Left kidney (tissue), 2 donors: ENCODE measurements around the gene TRIM14. TPM values are rescaled to one million over a fixed set of nuclear protein-coding genes. Genes with fewer than 3 reads are reported as not detected.
A peak's percentile ranks its signal among the peaks of the same experiment; 100 is the strongest.
"Not testable (repeated sequence)": the region's sequence is repeated elsewhere in the genome, so short reads cannot be mapped to it uniquely, and the experiment has no call there.

Source experiments
- DNase-seq: peaks from one replicate; pipeline ENCODE4 v3.0.0-alpha.2; 2013
- polyA plus RNA-seq: library from polyadenylated mRNA; unstranded; fragments of 120-200 nt; gene quantifications from one replicate; pipeline ENCODE4 v1.2.1, GENCODE V29; 2013; ENCODE audit not compliant: insufficient read length

The TRIM14 gene
- polyA plus RNA-seq, 1 donor = 8.0 TPM

- no peak for DNase-seq
These were observed 35.3 kb downstream of the TRIM14 start for GRCh38 chr9:98083566-98084183.

GRCh38 chr9:98083061-98083501 is 35.9 kb downstream of the TRIM14 start:
- DNase-seq = no peak

- DNase-seq = no peak
These were observed 37.4 kb downstream of the TRIM14 start for GRCh38 chr9:98081477-98082219.

GRCh38 chr9:98080780-98081179 is 38.2 kb downstream of the TRIM14 start:
- no peak for DNase-seq

GRCh38 chr9:98080326-98080725 is 38.7 kb downstream of the TRIM14 start:
- DNase-seq = no peak

GRCh38 chr9:98078895-98079294 is 40.1 kb downstream of the TRIM14 start:
- DNase-seq = no peak

GRCh38 chr9:98076514-98076890 is 42.5 kb downstream of the TRIM14 start:
- DNase-seq = not testable (repeated sequence)

GRCh38 chr9:98075332-98075805 is 43.7 kb downstream of the TRIM14 start:
- no peak for DNase-seq

- peak; percentile 39 for DNase-seq
These were observed 44.7 kb downstream of the TRIM14 start for GRCh38 chr9:98074115-98074990.

- no peak for DNase-seq
These were observed 47.3 kb downstream of the TRIM14 start for GRCh38 chr9:98071737-98072136.

GRCh38 chr9:98070704-98071103 is 48.3 kb downstream of the TRIM14 start:
- DNase-seq = no peak

- no peak for DNase-seq
These were observed 49.5 kb downstream of the TRIM14 start for GRCh38 chr9:98069551-98069950.

- DNase-seq = no peak
These were observed 51.8 kb downstream of the TRIM14 start for GRCh38 chr9:98067184-98067583.

- DNase-seq = no peak
These were observed 52.8 kb downstream of the TRIM14 start for GRCh38 chr9:98066235-98066634.

GRCh38 chr9:98064623-98065392 is 54.2 kb downstream of the TRIM14 start:
- no peak for DNase-seq

- no peak for DNase-seq
These were observed 56.9 kb downstream of the TRIM14 start for GRCh38 chr9:98062161-98062560.

- DNase-seq = peak; percentile 30
These were observed 61.8 kb downstream of the TRIM14 start for GRCh38 chr9:98057138-98057799.

- peak; percentile 91 for DNase-seq
These were observed 62.5 kb downstream of the TRIM14 start, which contains the start of gene NANS for GRCh38 chr9:98056269-98057137. Gene NANS (plus strand): TSS chr9:98056732. CDS start chr9:98056809, 77 bp downstream.

GRCh38 chr9:98054376-98054951 is 64.6 kb downstream of the TRIM14 start:
- DNase-seq = no peak

GRCh38 chr9:98050351-98050750 is 68.7 kb downstream of the TRIM14 start:
- DNase-seq = no peak
